Measurements from ENCODE around the gene FCER2. TPM values are rescaled to one million over a fixed set of nuclear protein-coding genes. Genes with fewer than 3 reads are reported as not detected.
A peak's percentile ranks its signal among the peaks of the same experiment; 100 is the strongest.
"Not testable (repeated sequence)": the region's sequence is repeated elsewhere in the genome, so short reads cannot be mapped to it uniquely, and the experiment has no call there.

Gene FCER2
- total RNA-seq, 2 experiments from 2014 or later: 1.5 to 1.7 TPM

- Mint-ChIP-seq H3K27me3 (no peaks in the 10 kb centered on the region), H3K9me3 (no peaks in the 10 kb centered on the region), H3K4me1 (peaks cover 16% of the 10 kb centered on the region)
Measured at GRCh38 chr19:7661744-7662538, 40.0 kb downstream of the FCER2 start.

GRCh38 chr19:7658219-7658686 lies 43.7 kb downstream of the FCER2 start:
- peak overlapping the region; percentile 77 for H3K4me3 Mint-ChIP-seq
- H3K4me1 Mint-ChIP-seq: peaks cover 24% of the 10 kb centered on the region
- no peaks in the 10 kb centered on the region for H3K27me3 Mint-ChIP-seq
- peak overlapping the region; percentile 87 for H3K27ac Mint-ChIP-seq
- peak; percentile 69 for DNase-seq
- no peaks in the 10 kb centered on the region for H3K9me3 Mint-ChIP-seq
- no peaks in the 10 kb centered on the region for H3K36me3 Mint-ChIP-seq

More at GRCh38 chr19:7661744-7662538, 40.0 kb downstream of the FCER2 start:
- Mint-ChIP-seq H3K27ac (no peak overlapping the region), H3K4me3 (no peak overlapping the region), H3K36me3 (no peaks in the 10 kb centered on the region)
- DNase-seq: no peak

- Mint-ChIP-seq H3K36me3 (no peaks in the 10 kb centered on the region), H3K4me3 (peak overlapping the region; percentile 1), H3K27ac (peak overlapping the region; percentile 87), H3K4me1 (peaks cover 30% of the 10 kb centered on the region), H3K9me3 (no peaks in the 10 kb centered on the region), H3K27me3 (peaks cover 2% of the 10 kb centered on the region)
- peak; percentile 76 for DNase-seq
Measured at GRCh38 chr19:7657131-7657751, 44.7 kb downstream of the FCER2 start.

- Mint-ChIP-seq H3K27ac (no peak overlapping the region), H3K4me1 (peaks cover 33% of the 10 kb centered on the region), H3K9me3 (no peaks in the 10 kb centered on the region), H3K4me3 (no peak overlapping the region), H3K27me3 (peaks cover 6% of the 10 kb centered on the region), H3K36me3 (no peaks in the 10 kb centered on the region)
- no peak for DNase-seq
Measured at GRCh38 chr19:7655581-7655980, 46.4 kb downstream of the FCER2 start.

- no peak overlapping the region for H3K27ac Mint-ChIP-seq
- H3K4me1 Mint-ChIP-seq: peaks cover 33% of the 10 kb centered on the region
- no peak overlapping the region for H3K4me3 Mint-ChIP-seq
- H3K27me3 Mint-ChIP-seq: peaks cover 6% of the 10 kb centered on the region
- no peak for DNase-seq
- H3K9me3 Mint-ChIP-seq: no peaks in the 10 kb centered on the region
- H3K36me3 Mint-ChIP-seq: no peaks in the 10 kb centered on the region
Measured at GRCh38 chr19:7654401-7654800, 47.5 kb downstream of the FCER2 start.

- peak; percentile 79 for DNase-seq
- H3K9me3 Mint-ChIP-seq: no peaks in the 10 kb centered on the region
- no peaks in the 10 kb centered on the region for H3K36me3 Mint-ChIP-seq
- H3K27ac Mint-ChIP-seq: peak overlapping the region; percentile 73
- H3K27me3 Mint-ChIP-seq: peaks cover 6% of the 10 kb centered on the region
- peaks cover 19% of the 10 kb centered on the region for H3K4me1 Mint-ChIP-seq
- H3K4me3 Mint-ChIP-seq: peak overlapping the region; percentile 59
Measured at GRCh38 chr19:7652061-7652641, 49.8 kb downstream of the FCER2 start.

GRCh38 chr19:7650148-7650547 lies 51.8 kb downstream of the FCER2 start:
- H3K4me3 Mint-ChIP-seq: no peak overlapping the region
- no peak overlapping the region for H3K27ac Mint-ChIP-seq
- H3K9me3 Mint-ChIP-seq: no peaks in the 10 kb centered on the region
- no peaks in the 10 kb centered on the region for H3K36me3 Mint-ChIP-seq
- H3K4me1 Mint-ChIP-seq: peaks cover 10% of the 10 kb centered on the region
- DNase-seq: no peak
- peaks cover 6% of the 10 kb centered on the region for H3K27me3 Mint-ChIP-seq

GRCh38 chr19:7648265-7649014 lies 53.5 kb downstream of the FCER2 start:
- H3K27me3 Mint-ChIP-seq: peaks cover 6% of the 10 kb centered on the region
- no peaks in the 10 kb centered on the region for H3K9me3 Mint-ChIP-seq
- DNase-seq: no peak
- no peak overlapping the region for H3K4me3 Mint-ChIP-seq
- H3K36me3 Mint-ChIP-seq: peaks cover under 1% of the 10 kb centered on the region
- H3K27ac Mint-ChIP-seq: no peak overlapping the region
- peaks cover 10% of the 10 kb centered on the region for H3K4me1 Mint-ChIP-seq

GRCh38 chr19:7647156-7647555 lies 54.8 kb downstream of the FCER2 start:
- H3K9me3 Mint-ChIP-seq: no peaks in the 10 kb centered on the region
- H3K4me3 Mint-ChIP-seq: no peak overlapping the region

GRCh38 chr19:7646426-7646700 lies 55.6 kb downstream of the FCER2 start:
- Mint-ChIP-seq H3K36me3 (peaks cover 4% of the 10 kb centered on the region), H3K27me3 (no peaks in the 10 kb centered on the region), H3K9me3 (no peaks in the 10 kb centered on the region), H3K4me3 (no peak overlapping the region), H3K4me1 (peaks cover 2% of the 10 kb centered on the region), H3K27ac (no peak overlapping the region)
- no peak for DNase-seq

More at GRCh38 chr19:7647156-7647555, 54.8 kb downstream of the FCER2 start:
- Mint-ChIP-seq H3K4me1 (peaks cover 4% of the 10 kb centered on the region), H3K27ac (no peak overlapping the region), H3K36me3 (peaks cover 4% of the 10 kb centered on the region), H3K27me3 (peaks cover 3% of the 10 kb centered on the region)
- DNase-seq: no peak

- no peaks in the 10 kb centered on the region for H3K27me3 Mint-ChIP-seq
- no peaks in the 10 kb centered on the region for H3K9me3 Mint-ChIP-seq
- H3K4me1 Mint-ChIP-seq: peaks cover 2% of the 10 kb centered on the region
- H3K36me3 Mint-ChIP-seq: peaks cover 4% of the 10 kb centered on the region
- H3K4me3 Mint-ChIP-seq: no peak overlapping the region
- no peak overlapping the region for H3K27ac Mint-ChIP-seq
- no peak for DNase-seq
Measured at GRCh38 chr19:7645656-7646425, 56.1 kb downstream of the FCER2 start.

GRCh38 chr19:7645163-7645562 lies 56.8 kb downstream of the FCER2 start:
- Mint-ChIP-seq H3K27ac (no peak overlapping the region), H3K9me3 (no peaks in the 10 kb centered on the region), H3K36me3 (peaks cover 4% of the 10 kb centered on the region), H3K27me3 (no peaks in the 10 kb centered on the region), H3K4me3 (no peak overlapping the region), H3K4me1 (peaks cover 2% of the 10 kb centered on the region)
- no peak for DNase-seq

GRCh38 chr19:7644550-7644877 lies 57.4 kb downstream of the FCER2 start:
- DNase-seq: no peak
- H3K9me3 Mint-ChIP-seq: no peaks in the 10 kb centered on the region
- no peak overlapping the region for H3K4me3 Mint-ChIP-seq
- H3K27me3 Mint-ChIP-seq: no peaks in the 10 kb centered on the region
- H3K27ac Mint-ChIP-seq: no peak overlapping the region
- peaks cover 11% of the 10 kb centered on the region for H3K36me3 Mint-ChIP-seq
- H3K4me1 Mint-ChIP-seq: peaks cover 5% of the 10 kb centered on the region

GRCh38 chr19:7643629-7644549 lies 58.0 kb downstream of the FCER2 start:
- peaks cover 11% of the 10 kb centered on the region for H3K36me3 Mint-ChIP-seq
- not testable (repeated sequence) for H3K4me3 Mint-ChIP-seq, H3K27ac Mint-ChIP-seq, H3K27me3 Mint-ChIP-seq, H3K4me1 Mint-ChIP-seq, H3K9me3 Mint-ChIP-seq
- peak; percentile 35 for DNase-seq

Measured in activated naive CD8-positive, alpha-beta T cell treated with anti-CD3 and anti-CD28 coated beads for 36 hours (primary cell).